PFSK-1 (cell line): Measurements from ENCODE around the gene SYNGR4.

Experiments
- POLR2AphosphoS5 ChIP-seq: IDR thresholded peaks from 2 replicates; pipeline ENCODE4 v1.6.1; 2012; ENCODE audit warnings: low read depth, mild to moderate bottlenecking, control low read depth, low read length, moderate library complexity
- SIN3A ChIP-seq: IDR thresholded peaks from 2 replicates; pipeline ENCODE4 v1.6.1; 2012; ENCODE audit warnings: mild to moderate bottlenecking, low read length, moderate library complexity, borderline replicate concordance; ENCODE audit not compliant: insufficient read depth
- TAF1 ChIP-seq: IDR thresholded peaks from 2 replicates; pipeline ENCODE4 v1.6.1; 2012; ENCODE audit warnings: low read length, control low read depth, borderline replicate concordance; ENCODE audit not compliant: insufficient read depth
- TF ChIP-seq, protein P1 (sequence below), 2 experiments: IDR thresholded peaks; 2 replicates each; pipeline versions ENCODE4 v1.6.1 to v1.8.0; 2011 to 2012; ENCODE audit warnings: low read depth in 2 of 2, low read length in 2 of 2, control low read depth in 1 of 2, inconsistent platforms in 1 of 2, mild to moderate bottlenecking in 1 of 2, moderate library complexity in 1 of 2; ENCODE audit not compliant: insufficient read depth in 1 of 2

DNA sequence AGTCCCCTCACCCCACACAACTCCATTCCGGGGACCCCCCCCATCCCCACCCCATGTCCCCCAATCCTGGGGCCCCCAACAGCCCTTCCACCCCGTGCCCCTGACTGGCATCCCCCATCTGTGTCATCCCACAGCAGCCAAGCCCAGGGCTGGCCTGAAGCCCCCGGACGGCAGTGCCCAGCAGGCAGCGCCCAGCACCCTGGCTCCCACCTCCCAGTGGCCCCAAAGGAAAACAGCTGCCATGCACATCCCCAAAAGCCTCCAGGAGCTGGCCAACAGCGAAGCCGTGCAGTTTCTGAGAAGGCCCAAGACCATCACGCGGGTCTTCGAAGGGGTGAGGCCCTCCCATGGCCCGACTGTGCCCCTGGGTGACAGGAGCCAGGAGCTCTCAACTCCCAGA is 1.4 kb downstream of the SYNGR4 start:
- TF ChIP-seq, protein P1, sequence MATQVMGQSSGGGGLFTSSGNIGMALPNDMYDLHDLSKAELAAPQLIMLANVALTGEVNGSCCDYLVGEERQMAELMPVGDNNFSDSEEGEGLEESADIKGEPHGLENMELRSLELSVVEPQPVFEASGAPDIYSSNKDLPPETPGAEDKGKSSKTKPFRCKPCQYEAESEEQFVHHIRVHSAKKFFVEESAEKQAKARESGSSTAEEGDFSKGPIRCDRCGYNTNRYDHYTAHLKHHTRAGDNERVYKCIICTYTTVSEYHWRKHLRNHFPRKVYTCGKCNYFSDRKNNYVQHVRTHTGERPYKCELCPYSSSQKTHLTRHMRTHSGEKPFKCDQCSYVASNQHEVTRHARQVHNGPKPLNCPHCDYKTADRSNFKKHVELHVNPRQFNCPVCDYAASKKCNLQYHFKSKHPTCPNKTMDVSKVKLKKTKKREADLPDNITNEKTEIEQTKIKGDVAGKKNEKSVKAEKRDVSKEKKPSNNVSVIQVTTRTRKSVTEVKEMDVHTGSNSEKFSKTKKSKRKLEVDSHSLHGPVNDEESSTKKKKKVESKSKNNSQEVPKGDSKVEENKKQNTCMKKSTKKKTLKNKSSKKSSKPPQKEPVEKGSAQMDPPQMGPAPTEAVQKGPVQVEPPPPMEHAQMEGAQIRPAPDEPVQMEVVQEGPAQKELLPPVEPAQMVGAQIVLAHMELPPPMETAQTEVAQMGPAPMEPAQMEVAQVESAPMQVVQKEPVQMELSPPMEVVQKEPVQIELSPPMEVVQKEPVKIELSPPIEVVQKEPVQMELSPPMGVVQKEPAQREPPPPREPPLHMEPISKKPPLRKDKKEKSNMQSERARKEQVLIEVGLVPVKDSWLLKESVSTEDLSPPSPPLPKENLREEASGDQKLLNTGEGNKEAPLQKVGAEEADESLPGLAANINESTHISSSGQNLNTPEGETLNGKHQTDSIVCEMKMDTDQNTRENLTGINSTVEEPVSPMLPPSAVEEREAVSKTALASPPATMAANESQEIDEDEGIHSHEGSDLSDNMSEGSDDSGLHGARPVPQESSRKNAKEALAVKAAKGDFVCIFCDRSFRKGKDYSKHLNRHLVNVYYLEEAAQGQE (IDR thresholded peaks at IDR 0.05; ENCODE audit: insufficient read depth in 1 of 2, low read depth in 2 of 2, low read length in 2 of 2), result no peak
- TF ChIP-seq POLR2AphosphoS5 (no peak), TAF1 (no peak), SIN3A (no peak)
